Stomach smooth muscle (tissue), 2 donors: Measurements from ENCODE around the gene HPGDS.

Source experiments
- H3K27ac ChIP-seq: one replicate; pipeline ENCODE4 v1.7.0; 2013; ENCODE audit warnings: mild to moderate bottlenecking, low read length, inconsistent platforms
- H3K27me3 ChIP-seq, 2 donors: one replicate each; pipeline ENCODE4 v1.7.0; 2013; ENCODE audit warnings: low read length in 2 of 2; ENCODE audit not compliant: insufficient read depth in 2 of 2, control insufficient read depth in 1 of 2
- H3K36me3 ChIP-seq, 2 donors: one replicate each; pipeline ENCODE4 v1.7.0; 2013; ENCODE audit warnings: low read length in 2 of 2; ENCODE audit not compliant: control insufficient read depth in 2 of 2, insufficient read depth in 2 of 2
- H3K4me1 ChIP-seq: one replicate; pipeline ENCODE4 v1.7.0; 2013; ENCODE audit warnings: low read length; ENCODE audit not compliant: control insufficient read depth, insufficient read depth
- H3K4me3 ChIP-seq, 2 donors: one replicate each; pipeline ENCODE4 v1.7.0; 2013; ENCODE audit warnings: low read length in 2 of 2
- H3K9ac ChIP-seq, 2 donors: one replicate each; pipeline ENCODE4 v1.7.0; 2013; ENCODE audit warnings: low read length in 2 of 2, mild to moderate bottlenecking in 1 of 2
- H3K9me3 ChIP-seq, 2 donors: one replicate each; pipeline ENCODE4 v1.7.0; 2013; ENCODE audit warnings: low read length in 2 of 2; ENCODE audit not compliant: control insufficient read depth in 2 of 2
- donor health status: healthy.
- donor health status: Pancreatic carcinoma.

Gene HPGDS

DNA sequence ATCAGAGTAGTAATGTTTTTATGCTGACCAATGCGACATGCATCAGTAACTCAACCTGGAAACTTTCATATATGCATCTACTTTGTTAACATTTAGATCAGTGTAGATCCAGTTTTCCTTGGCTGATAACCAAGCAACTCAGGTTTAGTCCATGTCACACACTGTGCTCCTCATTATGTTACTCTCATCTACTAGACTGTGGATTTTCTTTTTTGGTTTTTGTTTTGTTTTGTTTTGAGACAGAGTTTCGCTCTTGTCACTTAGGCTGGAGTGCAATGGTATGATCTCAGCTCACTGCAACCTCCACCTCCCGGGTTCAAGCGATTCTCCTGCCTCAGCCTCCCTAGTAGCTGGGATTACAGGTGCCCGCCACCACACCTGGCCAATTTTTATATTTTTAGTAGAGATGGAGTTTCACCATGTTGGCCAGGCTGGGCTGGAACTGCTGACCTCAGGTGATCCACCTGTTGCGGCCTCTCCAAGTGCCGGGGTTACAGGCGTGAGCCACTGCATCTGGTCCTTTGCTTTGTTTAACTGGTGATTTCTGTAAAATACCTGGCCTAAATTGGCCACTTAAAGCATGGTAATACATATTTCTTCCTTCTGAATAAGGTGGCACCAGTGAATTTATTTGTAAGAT is 86.4 kb downstream of the HPGDS start:
- H3K36me3 ChIP-seq = peaks cover 7 to 9% of the 10 kb centered on the region in 2 donors
- no peak overlapping the region for H3K9ac ChIP-seq

DNA sequence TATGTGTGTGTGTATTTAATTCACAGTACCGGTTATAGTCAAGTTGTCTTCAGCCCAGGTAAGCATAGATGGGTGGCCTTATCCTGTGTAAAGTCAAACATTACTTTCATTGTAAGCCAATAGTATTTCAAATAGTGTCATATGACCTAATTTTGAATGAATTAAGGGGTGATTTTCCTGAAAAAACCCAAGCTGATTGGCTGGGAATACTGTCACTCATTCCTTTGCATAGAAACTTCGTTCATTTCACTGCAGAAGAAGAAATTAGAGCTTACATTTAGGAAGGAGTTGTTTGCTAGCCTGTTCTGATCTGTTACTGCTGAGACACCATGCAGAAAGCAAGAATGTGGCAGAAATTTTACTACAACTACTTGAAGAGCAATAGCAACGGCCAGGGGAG is 89.6 kb downstream of the HPGDS start:
- peaks cover 5 to 6% of the 10 kb centered on the region in 2 donors for H3K36me3 ChIP-seq
- H3K4me3 ChIP-seq = no peak overlapping the region
- no peak overlapping the region for H3K27ac ChIP-seq
- no peaks in the 10 kb centered on the region for H3K27me3 ChIP-seq
- no peak overlapping the region for H3K9ac ChIP-seq
- H3K9me3 ChIP-seq = no peaks in the 10 kb centered on the region
- no peaks in the 10 kb centered on the region for H3K4me1 ChIP-seq

More for the DNA sequence above, 86.4 kb downstream of the HPGDS start:
- no peaks in the 10 kb centered on the region for H3K27me3 ChIP-seq
- H3K4me3 ChIP-seq = no peak overlapping the region
- H3K4me1 ChIP-seq = no peaks in the 10 kb centered on the region
- H3K9me3 ChIP-seq = no peaks in the 10 kb centered on the region
- no peak overlapping the region for H3K27ac ChIP-seq

DNA sequence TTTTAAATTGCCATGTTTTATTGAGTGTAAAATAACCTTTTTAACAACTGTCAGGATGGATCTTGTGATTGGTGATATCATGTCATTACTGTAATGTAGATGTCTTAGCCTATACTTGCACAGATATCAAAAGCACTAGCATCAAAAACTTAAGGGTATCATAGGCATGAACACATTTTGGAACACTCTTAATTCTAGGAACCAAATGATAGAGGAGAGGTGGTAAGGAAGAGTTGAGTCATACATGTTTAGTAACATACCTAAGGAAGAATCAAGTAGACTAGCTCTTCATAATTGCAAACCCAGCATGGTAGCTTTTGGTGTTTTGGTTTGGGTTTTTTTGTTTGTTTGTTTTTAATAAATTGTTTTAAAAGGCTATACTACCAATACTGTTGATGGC is 91.5 kb downstream of the HPGDS start:
- H3K4me3 ChIP-seq = no peak overlapping the region
- no peak overlapping the region for H3K27ac ChIP-seq
- H3K36me3 ChIP-seq = peaks cover 5 to 6% of the 10 kb centered on the region in 2 donors
- no peaks in the 10 kb centered on the region for H3K27me3 ChIP-seq
- H3K4me1 ChIP-seq = no peaks in the 10 kb centered on the region
- no peaks in the 10 kb centered on the region for H3K9me3 ChIP-seq
- no peak overlapping the region for H3K9ac ChIP-seq
